GM19395 (cell line): ENCODE results near the gene LRRC8C.
A peak's percentile ranks its signal among the peaks of the same experiment; 100 is the strongest.

Source experiments
- ATAC-seq: cut with Tn5 transposase; IDR thresholded peaks from one replicate; pipeline ENCODE4 v1.9.1; 2021; ENCODE audit warnings: mild to moderate bottlenecking, moderate library complexity; ENCODE audit not compliant: unreplicated experiment

The LRRC8C gene

GRCh38 chr1:89727517-89728312, 94.8 kb downstream of the LRRC8C start:
- ATAC-seq = no peak

- ATAC-seq = no peak
Measured at GRCh38 chr1:89728381-89728780, 95.5 kb downstream of the LRRC8C start.

- no peak for ATAC-seq
Measured at GRCh38 chr1:89732206-89732605, 99.3 kb downstream of the LRRC8C start.

GRCh38 chr1:89732643-89733222, 99.8 kb downstream of the LRRC8C start:
- no peak for ATAC-seq

GRCh38 chr1:89733748-89734147, 100.8 kb downstream of the LRRC8C start:
- ATAC-seq = no peak

- ATAC-seq = no peak
Measured at GRCh38 chr1:89734442-89734841, 101.5 kb downstream of the LRRC8C start.

- no peak for ATAC-seq
Measured at GRCh38 chr1:89735479-89735878, 102.6 kb downstream of the LRRC8C start.

GRCh38 chr1:89736937-89737733, 104.2 kb downstream of the LRRC8C start:
- no peak for ATAC-seq

- ATAC-seq = no peak
Measured at GRCh38 chr1:89737985-89738510, 105.1 kb downstream of the LRRC8C start.

- peak; percentile 59 for ATAC-seq
Measured at GRCh38 chr1:89739013-89739843, 106.3 kb downstream of the LRRC8C start.

- peak; percentile 5 for ATAC-seq
Measured at GRCh38 chr1:89739844-89740216, 106.9 kb downstream of the LRRC8C start.

- ATAC-seq = no peak
Measured at GRCh38 chr1:89743788-89744187, 110.9 kb downstream of the LRRC8C start.

GRCh38 chr1:89746424-89747149, 113.7 kb downstream of the LRRC8C start:
- ATAC-seq = no peak

- ATAC-seq = no peak
Measured at GRCh38 chr1:89753761-89754160, 120.8 kb downstream of the LRRC8C start.

GRCh38 chr1:89754518-89754917, 121.6 kb downstream of the LRRC8C start:
- no peak for ATAC-seq

- ATAC-seq = no peak
Measured at GRCh38 chr1:89755591-89755990, 122.7 kb downstream of the LRRC8C start.

GRCh38 chr1:89757532-89757931, 124.6 kb downstream of the LRRC8C start:
- peak; percentile 72 for ATAC-seq

- ATAC-seq = no peak
Measured at GRCh38 chr1:89758156-89758555, 125.2 kb downstream of the LRRC8C start.

GRCh38 chr1:89759036-89759435, 126.1 kb downstream of the LRRC8C start:
- no peak for ATAC-seq

- ATAC-seq = no peak
Measured at GRCh38 chr1:89760496-89760895, 127.6 kb downstream of the LRRC8C start.
